HEK293 (cell line): ENCODE results near the gene DCX.

Source experiments
- CTCF ChIA-PET: fragments of 350-600 bp; formaldehyde crosslinking; extraction: SDS; loops from one replicate; lab custom pipeline; 2021; ENCODE audit warnings: antibody characterized with exemption; lab: Yijun Ruan, JAX
- POLR2A ChIA-PET: fragments of 300-600 bp; formaldehyde crosslinking; extraction: SDS; loops from one replicate; lab custom pipeline; 2020; ENCODE audit warnings: antibody characterized with exemption, inconsistent platforms; lab: Yijun Ruan, JAX
- H3K27ac ChIP-seq: fragments of 200-500 bp; sonication (Bioruptor generic); 2 replicates; pipeline ENCODE4 v1.5.1; 2014; ENCODE audit warnings: low read depth, low read length, control low read depth, inconsistent platforms; ENCODE audit errors: extremely low read depth
- H3K36me3 ChIP-seq, 2 experiments: fragments of 200-500 bp in 1 of 2; sonication (Bioruptor generic) in 1 of 2; 1 replicate in 1 of 2; 2 replicates in 1 of 2; pipeline ENCODE4 v1.5.1; 2014 to 2017; ENCODE audit warnings: inconsistent platforms in 2 of 2, low read length in 2 of 2; ENCODE audit not compliant: control insufficient read depth in 2 of 2, insufficient read depth in 1 of 2
- H3K4me1 ChIP-seq: fragments of 200-500 bp; sonication (Bioruptor generic); 2 replicates; pipeline ENCODE4 v1.5.1; 2014; ENCODE audit warnings: mild to moderate bottlenecking, low read length, inconsistent platforms; ENCODE audit not compliant: control insufficient read depth, insufficient read depth
- H3K4me3 ChIP-seq: 2 replicates; pipeline ENCODE4 v1.5.1; 2011; ENCODE audit warnings: low read depth, mild to moderate bottlenecking, control low read depth, low read length, moderate library complexity
- H3K9me3 ChIP-seq: fragments of 200-500 bp; sonication (Bioruptor generic); 2 replicates; pipeline ENCODE4 v1.5.1; 2014; ENCODE audit warnings: low read depth, low read length, inconsistent platforms; ENCODE audit not compliant: control insufficient read depth, insufficient read depth
- EGR2 ChIP-seq: fragments of 450-650 bp; formaldehyde crosslinking; IDR thresholded peaks from 2 replicates; pipeline ENCODE4 v1.5.1; 2016; ENCODE audit warnings: low read depth, missing biosample characterization, missing genetic modification characterization
- PRDM1 ChIP-seq: fragments of 450-650 bp; formaldehyde crosslinking; IDR thresholded peaks from 2 replicates; pipeline ENCODE4; 2016; ENCODE audit warnings: missing biosample characterization, missing genetic modification characterization
- SP7 ChIP-seq: fragments of 450-650 bp; formaldehyde crosslinking; IDR thresholded peaks from 2 replicates; pipeline ENCODE4 v1.5.1; 2016; ENCODE audit warnings: missing biosample characterization, missing genetic modification characterization
- YY1 ChIP-seq: fragments of 450-650 bp; formaldehyde crosslinking; IDR thresholded peaks from 2 replicates; pipeline ENCODE4 v1.5.1; 2018; ENCODE audit warnings: missing biosample characterization, missing genetic modification characterization
- ZNF133 ChIP-seq: fragments of 450-650 bp; formaldehyde crosslinking; IDR thresholded peaks from 2 replicates; pipeline ENCODE4 v1.5.1; 2016; ENCODE audit warnings: missing biosample characterization, missing genetic modification characterization
- ZNF140 ChIP-seq: fragments of 450-650 bp; formaldehyde crosslinking; IDR thresholded peaks from 2 replicates; pipeline ENCODE4 v1.5.1; 2016; ENCODE audit warnings: missing biosample characterization, missing genetic modification characterization
- ZNF146 ChIP-seq: fragments of 450-650 bp; formaldehyde crosslinking; IDR thresholded peaks from 2 replicates; pipeline ENCODE4 v1.5.1; 2016; ENCODE audit warnings: missing biosample characterization, missing genetic modification characterization
- ZNF19 ChIP-seq: fragments of 450-650 bp; formaldehyde crosslinking; IDR thresholded peaks from 2 replicates; pipeline ENCODE4; 2016; ENCODE audit warnings: missing biosample characterization, missing genetic modification characterization, low read depth
- ZNF239 ChIP-seq: fragments of 450-650 bp; formaldehyde crosslinking; IDR thresholded peaks from 2 replicates; pipeline ENCODE4 v1.5.1; 2016; ENCODE audit warnings: missing biosample characterization, missing genetic modification characterization
- ZNF37A ChIP-seq: fragments of 450-650 bp; IDR thresholded peaks from 2 replicates; pipeline ENCODE4 v1.5.1; 2018; ENCODE audit warnings: missing biosample characterization, missing genetic modification characterization
- ZNF433 ChIP-seq: fragments of 450-650 bp; formaldehyde crosslinking; IDR thresholded peaks from 2 replicates; pipeline ENCODE4 v1.5.1; 2016; ENCODE audit warnings: missing biosample characterization, missing genetic modification characterization, low read depth
- ZNF48 ChIP-seq: fragments of 450-650 bp; formaldehyde crosslinking; IDR thresholded peaks from 2 replicates; pipeline ENCODE4 v1.5.1; 2016; ENCODE audit warnings: missing biosample characterization, missing genetic modification characterization
- TF ChIP-seq, protein P1 (sequence below): fragments of 450-650 bp; formaldehyde crosslinking; IDR thresholded peaks from 2 replicates; pipeline ENCODE4 v1.5.1; 2016; ENCODE audit warnings: missing biosample characterization, missing genetic modification characterization
- TF ChIP-seq, protein P2 (sequence below): fragments of 450-650 bp; formaldehyde crosslinking; IDR thresholded peaks from 2 replicates; pipeline ENCODE4 v1.5.0; 2017; ENCODE audit warnings: missing biosample characterization, missing genetic modification characterization, borderline replicate concordance
- TF ChIP-seq, protein P3 (sequence below): fragments of 450-650 bp; formaldehyde crosslinking; IDR thresholded peaks from 2 replicates; pipeline ENCODE4 v1.5.1; 2016; ENCODE audit warnings: missing biosample characterization, missing genetic modification characterization, borderline replicate concordance
- TF ChIP-seq, protein P4 (sequence below): fragments of 450-650 bp; formaldehyde crosslinking; IDR thresholded peaks from 2 replicates; pipeline ENCODE4 v1.5.1; 2016; ENCODE audit warnings: missing biosample characterization, missing genetic modification characterization
- TF ChIP-seq, protein P5 (sequence below): fragments of 450-650 bp; formaldehyde crosslinking; IDR thresholded peaks from 2 replicates; pipeline ENCODE4; 2016; ENCODE audit warnings: missing biosample characterization, missing genetic modification characterization
- TF ChIP-seq, protein P6 (sequence below): fragments of 450-650 bp; formaldehyde crosslinking; IDR thresholded peaks from 2 replicates; pipeline ENCODE4 v1.5.1; 2016; ENCODE audit warnings: missing biosample characterization, missing genetic modification characterization

The DCX gene

DNA sequence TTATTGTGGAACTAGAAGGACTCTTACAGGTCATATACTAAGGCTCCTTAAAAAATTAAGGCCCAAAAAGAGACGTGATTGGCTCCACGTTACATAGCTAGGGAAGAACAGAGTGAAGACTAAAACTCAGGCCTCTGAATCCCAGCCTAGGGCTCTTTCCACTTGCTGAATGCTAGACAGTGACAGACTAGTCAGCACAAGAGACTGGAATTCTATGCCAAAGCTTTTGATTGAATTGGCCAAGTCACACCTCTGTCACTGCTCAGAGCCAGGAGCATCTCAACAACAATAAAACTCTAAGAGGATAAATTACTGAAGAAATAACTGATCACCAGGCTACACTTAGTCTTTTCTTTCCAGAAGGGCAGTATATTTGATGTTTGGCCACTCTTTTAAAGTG, 16.8 kb downstream of the DCX start (continued):
- TF ChIP-seq, protein P1, sequence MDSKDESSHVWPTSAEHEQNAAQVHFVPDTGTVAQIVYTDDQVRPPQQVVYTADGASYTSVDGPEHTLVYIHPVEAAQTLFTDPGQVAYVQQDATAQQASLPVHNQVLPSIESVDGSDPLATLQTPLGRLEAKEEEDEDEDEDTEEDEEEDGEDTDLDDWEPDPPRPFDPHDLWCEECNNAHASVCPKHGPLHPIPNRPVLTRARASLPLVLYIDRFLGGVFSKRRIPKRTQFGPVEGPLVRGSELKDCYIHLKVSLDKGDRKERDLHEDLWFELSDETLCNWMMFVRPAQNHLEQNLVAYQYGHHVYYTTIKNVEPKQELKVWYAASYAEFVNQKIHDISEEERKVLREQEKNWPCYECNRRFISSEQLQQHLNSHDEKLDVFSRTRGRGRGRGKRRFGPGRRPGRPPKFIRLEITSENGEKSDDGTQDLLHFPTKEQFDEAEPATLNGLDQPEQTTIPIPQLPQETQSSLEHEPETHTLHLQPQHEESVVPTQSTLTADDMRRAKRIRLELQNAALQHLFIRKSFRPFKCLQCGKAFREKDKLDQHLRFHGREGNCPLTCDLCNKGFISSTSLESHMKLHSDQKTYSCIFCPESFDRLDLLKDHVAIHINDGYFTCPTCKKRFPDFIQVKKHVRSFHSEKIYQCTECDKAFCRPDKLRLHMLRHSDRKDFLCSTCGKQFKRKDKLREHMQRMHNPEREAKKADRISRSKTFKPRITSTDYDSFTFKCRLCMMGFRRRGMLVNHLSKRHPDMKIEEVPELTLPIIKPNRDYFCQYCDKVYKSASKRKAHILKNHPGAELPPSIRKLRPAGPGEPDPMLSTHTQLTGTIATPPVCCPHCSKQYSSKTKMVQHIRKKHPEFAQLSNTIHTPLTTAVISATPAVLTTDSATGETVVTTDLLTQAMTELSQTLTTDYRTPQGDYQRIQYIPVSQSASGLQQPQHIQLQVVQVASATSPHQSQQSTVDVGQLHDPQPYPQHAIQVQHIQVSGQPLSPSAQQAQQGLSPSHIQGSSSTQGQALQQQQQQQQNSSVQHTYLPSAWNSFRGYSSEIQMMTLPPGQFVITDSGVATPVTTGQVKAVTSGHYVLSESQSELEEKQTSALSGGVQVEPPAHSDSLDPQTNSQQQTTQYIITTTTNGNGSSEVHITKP (tag by site-specific recombination): no peak

DNA sequence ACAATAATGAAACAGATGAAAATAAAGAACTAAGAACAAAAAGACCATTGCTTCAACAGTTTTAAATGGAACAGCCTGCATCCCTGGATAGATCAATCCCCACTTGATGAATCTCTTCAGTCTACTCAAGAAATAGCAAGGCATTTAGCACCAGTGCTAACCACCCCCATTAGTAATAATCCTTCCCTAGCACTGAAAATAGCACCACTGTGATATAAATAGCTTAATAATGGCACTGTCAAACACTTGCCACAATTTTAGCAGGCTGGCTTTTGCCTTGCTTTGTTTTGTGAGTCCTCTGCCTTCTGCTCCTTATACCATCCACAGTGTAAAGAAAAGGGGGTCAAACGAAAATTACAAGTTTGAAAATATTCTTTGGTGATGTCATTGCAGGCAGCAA, 17.4 kb downstream of the DCX start:
- TF ChIP-seq, protein P2, sequence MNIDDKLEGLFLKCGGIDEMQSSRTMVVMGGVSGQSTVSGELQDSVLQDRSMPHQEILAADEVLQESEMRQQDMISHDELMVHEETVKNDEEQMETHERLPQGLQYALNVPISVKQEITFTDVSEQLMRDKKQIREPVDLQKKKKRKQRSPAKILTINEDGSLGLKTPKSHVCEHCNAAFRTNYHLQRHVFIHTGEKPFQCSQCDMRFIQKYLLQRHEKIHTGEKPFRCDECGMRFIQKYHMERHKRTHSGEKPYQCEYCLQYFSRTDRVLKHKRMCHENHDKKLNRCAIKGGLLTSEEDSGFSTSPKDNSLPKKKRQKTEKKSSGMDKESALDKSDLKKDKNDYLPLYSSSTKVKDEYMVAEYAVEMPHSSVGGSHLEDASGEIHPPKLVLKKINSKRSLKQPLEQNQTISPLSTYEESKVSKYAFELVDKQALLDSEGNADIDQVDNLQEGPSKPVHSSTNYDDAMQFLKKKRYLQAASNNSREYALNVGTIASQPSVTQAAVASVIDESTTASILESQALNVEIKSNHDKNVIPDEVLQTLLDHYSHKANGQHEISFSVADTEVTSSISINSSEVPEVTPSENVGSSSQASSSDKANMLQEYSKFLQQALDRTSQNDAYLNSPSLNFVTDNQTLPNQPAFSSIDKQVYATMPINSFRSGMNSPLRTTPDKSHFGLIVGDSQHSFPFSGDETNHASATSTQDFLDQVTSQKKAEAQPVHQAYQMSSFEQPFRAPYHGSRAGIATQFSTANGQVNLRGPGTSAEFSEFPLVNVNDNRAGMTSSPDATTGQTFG (tag by site-specific recombination): no peak
- no peak for TF ChIP-seq ZNF19 (tag by site-specific recombination)
- ChIA-PET POLR2A (no interaction called here), CTCF (no interaction called here)
- no peaks in the 10 kb centered on the region for H3K36me3 ChIP-seq
- H3K4me1 ChIP-seq: no peaks in the 10 kb centered on the region
- no peak overlapping the region for H3K27ac ChIP-seq
- H3K9me3 ChIP-seq: no peaks in the 10 kb centered on the region
- H3K4me3 ChIP-seq: no peak overlapping the region

DNA sequence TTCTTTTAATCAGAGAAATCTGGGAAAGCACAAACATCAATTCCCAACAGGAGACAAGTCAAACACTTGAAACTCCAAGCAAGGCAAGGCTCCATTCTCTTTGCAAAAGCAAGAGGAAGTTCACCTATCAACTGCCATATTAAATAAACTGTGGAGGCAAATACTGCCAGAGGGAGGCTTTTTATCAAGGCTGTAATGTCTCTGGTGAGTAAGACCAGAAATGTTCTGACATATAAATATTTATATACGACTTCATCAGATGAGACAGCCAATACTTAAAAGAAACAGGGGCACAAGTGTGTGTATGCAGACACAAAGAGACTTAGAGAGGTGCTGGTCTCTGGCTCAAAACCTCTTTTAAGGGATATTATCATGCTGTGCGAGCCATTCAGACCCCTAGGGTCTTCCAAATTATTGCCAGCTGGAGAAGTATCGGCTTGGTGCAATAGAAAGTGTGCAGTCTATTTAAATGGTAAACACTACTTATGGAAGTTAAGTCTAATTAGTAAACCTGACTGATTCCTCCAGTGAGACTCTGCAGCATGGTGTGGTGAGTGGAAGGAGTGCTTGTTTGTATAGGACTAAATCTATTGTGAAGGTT, 24.4 kb downstream of the DCX start:
- ChIA-PET POLR2A (no interaction called here), CTCF (no interaction called here)
- no peaks in the 10 kb centered on the region for H3K9me3 ChIP-seq
- H3K4me1 ChIP-seq: no peaks in the 10 kb centered on the region
- no peak overlapping the region for H3K4me3 ChIP-seq
- H3K27ac ChIP-seq: no peak overlapping the region
- H3K36me3 ChIP-seq: no peaks in the 10 kb centered on the region
- TF ChIP-seq ZNF48 (tag by site-specific recombination) (no peak), PRDM1 (no peak), YY1 (tag by site-specific recombination) (no peak), ZNF433 (tag by site-specific recombination) (no peak), ZNF133 (no peak), EGR2 (tag by site-specific recombination) (no peak), ZNF140 (tag by site-specific recombination) (no peak), ZNF37A (tag by site-specific recombination) (no peak), ZNF146 (no peak), SP7 (tag by site-specific recombination) (no peak), ZNF239 (tag by site-specific recombination) (no peak)
- TF ChIP-seq, protein P3, sequence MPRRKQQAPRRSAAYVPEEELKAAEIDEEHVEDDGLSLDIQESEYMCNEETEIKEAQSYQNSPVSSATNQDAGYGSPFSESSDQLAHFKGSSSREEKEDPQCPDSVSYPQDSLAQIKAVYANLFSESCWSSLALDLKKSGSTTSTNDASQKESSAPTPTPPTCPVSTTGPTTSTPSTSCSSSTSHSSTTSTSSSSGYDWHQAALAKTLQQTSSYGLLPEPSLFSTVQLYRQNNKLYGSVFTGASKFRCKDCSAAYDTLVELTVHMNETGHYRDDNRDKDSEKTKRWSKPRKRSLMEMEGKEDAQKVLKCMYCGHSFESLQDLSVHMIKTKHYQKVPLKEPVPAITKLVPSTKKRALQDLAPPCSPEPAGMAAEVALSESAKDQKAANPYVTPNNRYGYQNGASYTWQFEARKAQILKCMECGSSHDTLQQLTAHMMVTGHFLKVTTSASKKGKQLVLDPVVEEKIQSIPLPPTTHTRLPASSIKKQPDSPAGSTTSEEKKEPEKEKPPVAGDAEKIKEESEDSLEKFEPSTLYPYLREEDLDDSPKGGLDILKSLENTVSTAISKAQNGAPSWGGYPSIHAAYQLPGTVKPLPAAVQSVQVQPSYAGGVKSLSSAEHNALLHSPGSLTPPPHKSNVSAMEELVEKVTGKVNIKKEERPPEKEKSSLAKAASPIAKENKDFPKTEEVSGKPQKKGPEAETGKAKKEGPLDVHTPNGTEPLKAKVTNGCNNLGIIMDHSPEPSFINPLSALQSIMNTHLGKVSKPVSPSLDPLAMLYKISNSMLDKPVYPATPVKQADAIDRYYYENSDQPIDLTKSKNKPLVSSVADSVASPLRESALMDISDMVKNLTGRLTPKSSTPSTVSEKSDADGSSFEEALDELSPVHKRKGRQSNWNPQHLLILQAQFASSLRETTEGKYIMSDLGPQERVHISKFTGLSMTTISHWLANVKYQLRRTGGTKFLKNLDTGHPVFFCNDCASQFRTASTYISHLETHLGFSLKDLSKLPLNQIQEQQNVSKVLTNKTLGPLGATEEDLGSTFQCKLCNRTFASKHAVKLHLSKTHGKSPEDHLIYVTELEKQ (tag by site-specific recombination): no peak
- TF ChIP-seq, protein P4, sequence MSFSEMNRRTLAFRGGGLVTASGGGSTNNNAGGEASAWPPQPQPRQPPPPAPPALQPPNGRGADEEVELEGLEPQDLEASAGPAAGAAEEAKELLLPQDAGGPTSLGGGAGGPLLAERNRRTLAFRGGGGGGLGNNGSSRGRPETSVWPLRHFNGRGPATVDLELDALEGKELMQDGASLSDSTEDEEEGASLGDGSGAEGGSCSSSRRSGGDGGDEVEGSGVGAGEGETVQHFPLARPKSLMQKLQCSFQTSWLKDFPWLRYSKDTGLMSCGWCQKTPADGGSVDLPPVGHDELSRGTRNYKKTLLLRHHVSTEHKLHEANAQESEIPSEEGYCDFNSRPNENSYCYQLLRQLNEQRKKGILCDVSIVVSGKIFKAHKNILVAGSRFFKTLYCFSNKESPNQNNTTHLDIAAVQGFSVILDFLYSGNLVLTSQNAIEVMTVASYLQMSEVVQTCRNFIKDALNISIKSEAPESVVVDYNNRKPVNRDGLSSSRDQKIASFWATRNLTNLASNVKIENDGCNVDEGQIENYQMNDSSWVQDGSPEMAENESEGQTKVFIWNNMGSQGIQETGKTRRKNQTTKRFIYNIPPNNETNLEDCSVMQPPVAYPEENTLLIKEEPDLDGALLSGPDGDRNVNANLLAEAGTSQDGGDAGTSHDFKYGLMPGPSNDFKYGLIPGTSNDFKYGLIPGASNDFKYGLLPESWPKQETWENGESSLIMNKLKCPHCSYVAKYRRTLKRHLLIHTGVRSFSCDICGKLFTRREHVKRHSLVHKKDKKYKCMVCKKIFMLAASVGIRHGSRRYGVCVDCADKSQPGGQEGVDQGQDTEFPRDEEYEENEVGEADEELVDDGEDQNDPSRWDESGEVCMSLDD (tag by site-specific recombination): no peak
- TF ChIP-seq, protein P5, sequence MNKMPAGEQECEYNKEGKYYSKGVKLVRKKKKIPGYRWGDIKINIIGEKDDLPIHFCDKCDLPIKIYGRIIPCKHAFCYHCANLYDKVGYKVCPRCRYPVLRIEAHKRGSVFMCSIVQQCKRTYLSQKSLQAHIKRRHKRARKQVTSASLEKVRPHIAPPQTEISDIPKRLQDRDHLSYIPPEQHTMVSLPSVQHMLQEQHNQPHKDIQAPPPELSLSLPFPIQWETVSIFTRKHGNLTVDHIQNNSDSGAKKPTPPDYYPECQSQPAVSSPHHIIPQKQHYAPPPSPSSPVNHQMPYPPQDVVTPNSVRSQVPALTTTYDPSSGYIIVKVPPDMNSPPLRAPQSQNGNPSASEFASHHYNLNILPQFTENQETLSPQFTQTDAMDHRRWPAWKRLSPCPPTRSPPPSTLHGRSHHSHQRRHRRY: no peak
- TF ChIP-seq, protein P6, sequence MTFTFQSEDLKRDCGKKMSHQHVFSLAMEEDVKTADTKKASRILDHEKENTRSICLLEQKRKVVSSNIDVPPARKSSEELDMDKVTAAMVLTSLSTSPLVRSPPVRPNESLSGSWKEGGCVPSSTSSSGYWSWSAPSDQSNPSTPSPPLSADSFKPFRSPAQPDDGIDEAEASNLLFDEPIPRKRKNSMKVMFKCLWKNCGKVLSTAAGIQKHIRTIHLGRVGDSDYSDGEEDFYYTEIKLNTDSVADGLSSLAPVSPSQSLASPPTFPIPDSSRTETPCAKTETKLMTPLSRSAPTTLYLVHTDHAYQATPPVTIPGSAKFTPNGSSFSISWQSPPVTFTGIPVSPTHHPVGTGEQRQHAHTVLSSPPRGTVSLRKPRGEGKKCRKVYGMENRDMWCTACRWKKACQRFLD: no peak
